ENCODE data around the gene DISC1.

The DISC1 gene

GRCh38 chr1:231605149-231606100 is 21.2 kb upstream of the DISC1 start:
- Histone ChIP-seq H3K9me3 (ENCODE audit: control insufficient read depth in 5 of 5, low read length in 5 of 5) (no peaks in the 10 kb centered on the region), H3K27me3 (ENCODE audit: control insufficient read depth in 5 of 5, insufficient read depth in 4 of 5, low read length in 5 of 5) (no peaks in the 10 kb centered on the region), H3K36me3 (ENCODE audit: control insufficient read depth in 5 of 5, insufficient read depth in 5 of 5, low read length in 5 of 5) (no peaks in the 10 kb centered on the region), H3K9ac (ENCODE audit: low read length in 5 of 5) (no peak overlapping the region), H3K4me1 (ENCODE audit: control insufficient read depth in 5 of 5, insufficient read depth in 5 of 5, low read length in 5 of 5) (peaks cover 3 to 21% (median 19%) of the 10 kb centered on the region in 5 donors), H3K4me3 (ENCODE audit: low read depth in 1 of 5, low read length in 5 of 5) (no peak overlapping the region), H3K27ac (ENCODE audit: low read depth, low read length) (no peak overlapping the region)

- H3K4me1 ChIP-seq (ENCODE audit: control insufficient read depth in 5 of 5, insufficient read depth in 5 of 5, low read length in 5 of 5), result peaks cover 3 to 16% (median 14%) of the 10 kb centered on the region in 5 donors
- no peaks in the 10 kb centered on the region for H3K36me3 ChIP-seq (ENCODE audit: control insufficient read depth in 5 of 5, insufficient read depth in 5 of 5, low read length in 5 of 5)
- H3K9ac ChIP-seq (ENCODE audit: low read length in 5 of 5), result no peak overlapping the region
- H3K9me3 ChIP-seq (ENCODE audit: control insufficient read depth in 5 of 5, low read length in 5 of 5), result no peaks in the 10 kb centered on the region
- H3K27me3 ChIP-seq (ENCODE audit: control insufficient read depth in 5 of 5, insufficient read depth in 4 of 5, low read length in 5 of 5), result peaks cover 0 to 3% (median 0%) of the 10 kb centered on the region in 5 donors
- no peak overlapping the region for H3K4me3 ChIP-seq (ENCODE audit: low read depth in 1 of 5, low read length in 5 of 5)
- no peak overlapping the region for H3K27ac ChIP-seq (ENCODE audit: low read depth, low read length)
Observed at GRCh38 chr1:231606712-231607111, 19.9 kb upstream of the DISC1 start.

GRCh38 chr1:231610388-231610787 is 16.2 kb upstream of the DISC1 start:
- Histone ChIP-seq H3K9ac (ENCODE audit: low read length in 5 of 5) (no peak overlapping the region), H3K4me1 (ENCODE audit: control insufficient read depth in 5 of 5, insufficient read depth in 5 of 5, low read length in 5 of 5) (peaks cover 0 to 29% (median 19%) of the 10 kb centered on the region in 5 donors), H3K9me3 (ENCODE audit: control insufficient read depth in 5 of 5, low read length in 5 of 5) (no peaks in the 10 kb centered on the region), H3K36me3 (ENCODE audit: control insufficient read depth in 5 of 5, insufficient read depth in 5 of 5, low read length in 5 of 5) (no peaks in the 10 kb centered on the region), H3K27me3 (ENCODE audit: control insufficient read depth in 5 of 5, insufficient read depth in 4 of 5, low read length in 5 of 5) (peaks cover 0 to 3% (median 0%) of the 10 kb centered on the region in 5 donors), H3K27ac (ENCODE audit: low read depth, low read length) (no peak overlapping the region), H3K4me3 (ENCODE audit: low read depth in 1 of 5, low read length in 5 of 5) (no peak overlapping the region)

GRCh38 chr1:231611111-231611510 is 15.5 kb upstream of the DISC1 start:
- H3K27ac ChIP-seq (ENCODE audit: low read depth, low read length), result no peak overlapping the region
- H3K9me3 ChIP-seq (ENCODE audit: control insufficient read depth in 5 of 5, low read length in 5 of 5), result peaks cover 0 to 3% (median 0%) of the 10 kb centered on the region in 5 donors
- H3K4me1 ChIP-seq (ENCODE audit: control insufficient read depth in 5 of 5, insufficient read depth in 5 of 5, low read length in 5 of 5), result peaks cover 0 to 31% (median 19%) of the 10 kb centered on the region in 5 donors
- no peak overlapping the region for H3K4me3 ChIP-seq (ENCODE audit: low read depth in 1 of 5, low read length in 5 of 5)
- H3K9ac ChIP-seq (ENCODE audit: low read length in 5 of 5), result no peak overlapping the region
- H3K36me3 ChIP-seq (ENCODE audit: control insufficient read depth in 5 of 5, insufficient read depth in 5 of 5, low read length in 5 of 5), result no peaks in the 10 kb centered on the region
- peaks cover 0 to 3% (median 0%) of the 10 kb centered on the region in 5 donors for H3K27me3 ChIP-seq (ENCODE audit: control insufficient read depth in 5 of 5, insufficient read depth in 4 of 5, low read length in 5 of 5)

GRCh38 chr1:231611851-231612250 is 14.7 kb upstream of the DISC1 start:
- no peak overlapping the region for H3K9ac ChIP-seq (ENCODE audit: low read length in 5 of 5)
- H3K9me3 ChIP-seq (ENCODE audit: control insufficient read depth in 5 of 5, low read length in 5 of 5), result peaks cover 0 to 3% (median 0%) of the 10 kb centered on the region in 5 donors
- H3K4me1 ChIP-seq (ENCODE audit: control insufficient read depth in 5 of 5, insufficient read depth in 5 of 5, low read length in 5 of 5), result peaks cover 0 to 34% (median 19%) of the 10 kb centered on the region in 5 donors
- no peak overlapping the region for H3K27ac ChIP-seq (ENCODE audit: low read depth, low read length)
- H3K4me3 ChIP-seq (ENCODE audit: low read depth in 1 of 5, low read length in 5 of 5), result no peak overlapping the region
- peaks cover 0 to 3% (median 0%) of the 10 kb centered on the region in 5 donors for H3K27me3 ChIP-seq (ENCODE audit: control insufficient read depth in 5 of 5, insufficient read depth in 4 of 5, low read length in 5 of 5)
- H3K36me3 ChIP-seq (ENCODE audit: control insufficient read depth in 5 of 5, insufficient read depth in 5 of 5, low read length in 5 of 5), result no peaks in the 10 kb centered on the region

GRCh38 chr1:231612393-231613089 is 14.0 kb upstream of the DISC1 start:
- Histone ChIP-seq H3K4me1 (ENCODE audit: control insufficient read depth in 5 of 5, insufficient read depth in 5 of 5, low read length in 5 of 5) (peaks cover 0 to 34% (median 19%) of the 10 kb centered on the region in 5 donors), H3K9ac (ENCODE audit: low read length in 5 of 5) (no peak overlapping the region), H3K4me3 (ENCODE audit: low read depth in 1 of 5, low read length in 5 of 5) (no peak overlapping the region), H3K27ac (ENCODE audit: low read depth, low read length) (no peak overlapping the region), H3K9me3 (ENCODE audit: control insufficient read depth in 5 of 5, low read length in 5 of 5) (peaks cover 0 to 3% (median 0%) of the 10 kb centered on the region in 5 donors), H3K36me3 (ENCODE audit: control insufficient read depth in 5 of 5, insufficient read depth in 5 of 5, low read length in 5 of 5) (no peaks in the 10 kb centered on the region), H3K27me3 (ENCODE audit: control insufficient read depth in 5 of 5, insufficient read depth in 4 of 5, low read length in 5 of 5) (peaks cover 0 to 3% (median 0%) of the 10 kb centered on the region in 5 donors)

GRCh38 chr1:231613419-231614349 is 12.9 kb upstream of the DISC1 start:
- Histone ChIP-seq H3K4me1 (ENCODE audit: control insufficient read depth in 5 of 5, insufficient read depth in 5 of 5, low read length in 5 of 5) (peaks cover 1 to 38% (median 21%) of the 10 kb centered on the region in 5 donors), H3K27me3 (ENCODE audit: control insufficient read depth in 5 of 5, insufficient read depth in 4 of 5, low read length in 5 of 5) (peaks cover 0 to 3% (median 0%) of the 10 kb centered on the region in 5 donors), H3K4me3 (ENCODE audit: low read depth in 1 of 5, low read length in 5 of 5) (no peak overlapping the region), H3K27ac (ENCODE audit: low read depth, low read length) (no peak overlapping the region), H3K9me3 (ENCODE audit: control insufficient read depth in 5 of 5, low read length in 5 of 5) (peaks cover 0 to 3% (median 0%) of the 10 kb centered on the region in 5 donors), H3K36me3 (ENCODE audit: control insufficient read depth in 5 of 5, insufficient read depth in 5 of 5, low read length in 5 of 5) (no peaks in the 10 kb centered on the region), H3K9ac (ENCODE audit: low read length in 5 of 5) (no peak overlapping the region)

GRCh38 chr1:231616667-231617066 is 9.9 kb upstream of the DISC1 start:
- Histone ChIP-seq H3K27ac (ENCODE audit: low read depth, low read length) (no peak overlapping the region), H3K27me3 (ENCODE audit: control insufficient read depth in 5 of 5, insufficient read depth in 4 of 5, low read length in 5 of 5) (no peaks in the 10 kb centered on the region), H3K9me3 (ENCODE audit: control insufficient read depth in 5 of 5, low read length in 5 of 5) (peaks cover 0 to 3% (median 0%) of the 10 kb centered on the region in 5 donors), H3K36me3 (ENCODE audit: control insufficient read depth in 5 of 5, insufficient read depth in 5 of 5, low read length in 5 of 5) (no peaks in the 10 kb centered on the region), H3K4me3 (ENCODE audit: low read depth in 1 of 5, low read length in 5 of 5) (no peak overlapping the region), H3K9ac (ENCODE audit: low read length in 5 of 5) (no peak overlapping the region), H3K4me1 (ENCODE audit: control insufficient read depth in 5 of 5, insufficient read depth in 5 of 5, low read length in 5 of 5) (peaks cover 3 to 39% (median 20%) of the 10 kb centered on the region in 5 donors)

- no peak overlapping the region for H3K4me3 ChIP-seq (ENCODE audit: low read depth in 1 of 5, low read length in 5 of 5)
- no peak overlapping the region for H3K9ac ChIP-seq (ENCODE audit: low read length in 5 of 5)
- H3K9me3 ChIP-seq (ENCODE audit: control insufficient read depth in 5 of 5, low read length in 5 of 5), result peaks cover 0 to 3% (median 0%) of the 10 kb centered on the region in 5 donors
- peaks cover 0 to 3% (median 0%) of the 10 kb centered on the region in 5 donors for H3K27me3 ChIP-seq (ENCODE audit: control insufficient read depth in 5 of 5, insufficient read depth in 4 of 5, low read length in 5 of 5)
- H3K4me1 ChIP-seq (ENCODE audit: control insufficient read depth in 5 of 5, insufficient read depth in 5 of 5, low read length in 5 of 5), result peaks cover 3 to 23% (median 8%) of the 10 kb centered on the region in 5 donors
- no peaks in the 10 kb centered on the region for H3K36me3 ChIP-seq (ENCODE audit: control insufficient read depth in 5 of 5, insufficient read depth in 5 of 5, low read length in 5 of 5)
- H3K27ac ChIP-seq (ENCODE audit: low read depth, low read length), result no peak overlapping the region
Observed at GRCh38 chr1:231618609-231619256, 7.9 kb upstream of the DISC1 start.

Measured in subcutaneous abdominal adipose tissue (tissue), 5 donors.